KMS-11 (cell line): Measurements from ENCODE around the gene CDKN2AIP.
"Not testable (repeated sequence)": the region's sequence is repeated elsewhere in the genome, so short reads cannot be mapped to it uniquely, and the experiment has no call there.

ENCODE experiments used
- H2AFZ ChIP-seq: fragments of 200-600 bp; sonication (generic); 2 replicates; pipeline ENCODE4 v1.6.1; 2016; ENCODE audit warnings: antibody characterized with exemption, mixed run types, low read depth
- H3K27ac ChIP-seq: fragments of 200-600 bp; sonication (generic); 2 replicates; pipeline ENCODE4 v1.6.1; 2016; ENCODE audit warnings: mild to moderate bottlenecking, mixed run types
- H3K27me3 ChIP-seq: fragments of 200-600 bp; sonication (generic); 2 replicates; pipeline ENCODE4 v1.6.1; 2017; ENCODE audit warnings: mild to moderate bottlenecking, low read depth, mixed run types, moderate library complexity; ENCODE audit not compliant: insufficient read depth
- H3K36me3 ChIP-seq: fragments of 200-600 bp; sonication (generic); 2 replicates; pipeline ENCODE4 v1.6.1; 2017; ENCODE audit warnings: mild to moderate bottlenecking, mixed run types; ENCODE audit not compliant: insufficient read depth
- H3K4me1 ChIP-seq: fragments of 200-600 bp; sonication (generic); 2 replicates; pipeline ENCODE4 v1.6.1; 2016; ENCODE audit warnings: mild to moderate bottlenecking, low read depth, mixed run types; ENCODE audit not compliant: poor library complexity, severe bottlenecking
- H3K4me2 ChIP-seq: fragments of 200-600 bp; sonication (generic); 2 replicates; pipeline ENCODE4 v1.7.0; 2016; ENCODE audit warnings: mild to moderate bottlenecking, mixed run types
- H3K4me3 ChIP-seq: fragments of 200-600 bp; sonication (generic); IDR thresholded peaks from 2 replicates; pipeline ENCODE4 v1.6.1; 2017; ENCODE audit warnings: low read depth, low read length, mixed read lengths; ENCODE audit not compliant: insufficient read depth
- H3K79me2 ChIP-seq: fragments of 200-600 bp; sonication (generic); 2 replicates; pipeline ENCODE4 v1.6.1; 2016; ENCODE audit warnings: low read depth, mixed run types; ENCODE audit not compliant: insufficient read depth
- H3K9ac ChIP-seq: fragments of 200-600 bp; sonication (generic); 2 replicates; pipeline ENCODE4 v1.6.1; 2016; ENCODE audit warnings: mild to moderate bottlenecking, mixed run types
- H4K20me1 ChIP-seq: fragments of 200-600 bp; sonication (generic); 2 replicates; pipeline ENCODE4 v1.6.1; 2016; ENCODE audit warnings: mild to moderate bottlenecking, mixed run types; ENCODE audit not compliant: insufficient read depth
- CTCF ChIP-seq: fragments of 200-600 bp; sonication (generic); conservative IDR thresholded peaks from 2 replicates; pipeline ENCODE4 v1.6.1; 2017; ENCODE audit warnings: low read depth, mild to moderate bottlenecking, antibody characterized with exemption, low read length, moderate library complexity, mixed read lengths

Gene CDKN2AIP

DNA sequence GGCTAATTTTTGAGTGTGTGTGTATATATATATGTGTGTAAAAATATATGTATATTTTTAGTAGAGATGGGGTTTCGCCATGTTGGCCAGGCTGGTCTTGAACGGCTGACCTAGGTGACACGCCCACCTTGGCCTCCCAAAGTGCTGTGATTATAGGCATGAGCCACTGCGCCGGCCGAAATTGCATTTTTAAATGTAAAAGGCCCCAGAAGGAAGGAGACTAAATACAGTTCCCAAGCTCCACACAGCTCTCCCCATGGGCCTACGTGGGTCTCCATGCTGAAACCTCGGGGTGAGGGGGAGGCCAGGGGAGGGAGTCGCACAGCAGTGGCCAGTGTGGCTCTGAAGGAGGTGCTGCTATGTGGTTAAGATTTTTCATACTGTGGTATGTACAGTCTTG, 12.8 kb upstream of the CDKN2AIP start:
- no peaks in the 10 kb centered on the region for H4K20me1 ChIP-seq
- H3K9ac ChIP-seq = no peak overlapping the region
- H3K79me2 ChIP-seq = no peaks in the 10 kb centered on the region
- H2AFZ ChIP-seq = no peak overlapping the region
- no peaks in the 10 kb centered on the region for H3K36me3 ChIP-seq
- H3K4me3 ChIP-seq = no peak overlapping the region
- no peaks in the 10 kb centered on the region for H3K4me1 ChIP-seq
- H3K27ac ChIP-seq = no peak overlapping the region
- H3K27me3 ChIP-seq = no peaks in the 10 kb centered on the region
- H3K4me2 ChIP-seq = no peak overlapping the region
- TF ChIP-seq CTCF = no peak

GRCh38 chr4:183433183-183433582, 11.3 kb upstream of the CDKN2AIP start:
- H4K20me1 ChIP-seq = not testable (repeated sequence)

DNA sequence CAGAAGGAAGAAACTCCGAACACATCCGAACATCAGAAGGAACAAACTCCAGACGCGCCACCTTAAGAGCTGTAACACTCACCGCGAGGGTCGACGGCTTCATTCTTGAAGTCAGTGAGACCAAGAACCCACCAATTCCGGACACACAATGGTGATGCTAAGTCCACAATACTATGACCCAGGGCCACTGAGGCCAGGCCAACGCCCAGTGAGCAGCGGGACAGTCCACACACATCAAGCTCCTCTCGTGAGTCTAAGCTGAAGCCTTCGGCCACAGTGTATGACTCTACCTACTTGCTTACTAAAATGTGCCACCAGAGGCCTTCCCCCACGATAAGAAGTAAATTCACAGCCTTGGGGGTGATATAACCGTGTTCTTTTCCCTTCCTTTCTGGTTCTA, 10.2 kb upstream of the CDKN2AIP start:
- Histone ChIP-seq H3K9ac (no peak overlapping the region), H4K20me1 (no peaks in the 10 kb centered on the region), H3K79me2 (no peaks in the 10 kb centered on the region), H3K27ac (no peak overlapping the region), H3K4me2 (no peak overlapping the region), H3K36me3 (no peaks in the 10 kb centered on the region), H2AFZ (no peak overlapping the region), H3K4me1 (no peaks in the 10 kb centered on the region), H3K27me3 (no peaks in the 10 kb centered on the region), H3K4me3 (no peak overlapping the region)
- no peak for TF ChIP-seq CTCF

More at GRCh38 chr4:183433183-183433582, 11.3 kb upstream of the CDKN2AIP start:
- not testable (repeated sequence) for H3K36me3 ChIP-seq, H3K9ac ChIP-seq, H3K79me2 ChIP-seq, H3K27me3 ChIP-seq, H3K4me3 ChIP-seq, H3K4me1 ChIP-seq, H3K4me2 ChIP-seq, H3K27ac ChIP-seq, H2AFZ ChIP-seq

DNA sequence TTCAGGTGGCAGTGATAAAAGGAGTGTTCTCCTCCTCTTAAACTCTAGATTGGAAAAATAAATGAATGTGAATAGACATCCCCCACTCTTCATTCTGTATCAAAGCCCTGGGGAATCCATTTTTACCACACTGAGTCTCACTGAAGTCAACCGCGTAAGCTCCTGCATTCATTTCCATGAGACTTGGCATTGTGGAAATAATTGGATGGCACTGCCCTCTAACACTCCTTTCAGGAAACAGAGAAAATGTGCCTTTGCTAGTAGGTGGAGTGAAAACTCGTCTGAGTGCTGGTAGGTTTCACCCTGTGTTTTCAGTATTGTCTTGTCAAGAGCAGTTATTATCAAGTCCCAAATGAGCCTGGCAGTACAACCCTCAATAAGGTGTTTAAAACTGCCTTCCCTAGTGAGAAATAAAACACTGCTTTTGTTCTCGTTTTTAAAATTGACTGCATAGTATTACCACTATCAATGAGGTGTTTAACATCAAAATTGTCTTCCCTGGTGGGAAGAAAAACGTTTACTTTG, 9.7 kb upstream of the CDKN2AIP start:
- no peak overlapping the region for H3K4me3 ChIP-seq
- H3K79me2 ChIP-seq = no peaks in the 10 kb centered on the region
- H4K20me1 ChIP-seq = no peaks in the 10 kb centered on the region
- no peaks in the 10 kb centered on the region for H3K4me1 ChIP-seq
- H3K4me2 ChIP-seq = no peak overlapping the region
- H3K27ac ChIP-seq = no peak overlapping the region
- no peak overlapping the region for H2AFZ ChIP-seq
- H3K27me3 ChIP-seq = no peaks in the 10 kb centered on the region
- TF ChIP-seq CTCF = no peak
- H3K9ac ChIP-seq = no peak overlapping the region
- no peaks in the 10 kb centered on the region for H3K36me3 ChIP-seq

GRCh38 chr4:183435803-183436202, 8.6 kb upstream of the CDKN2AIP start:
- no peak overlapping the region for H3K27ac ChIP-seq
- no peak overlapping the region for H3K4me3 ChIP-seq
- H4K20me1 ChIP-seq = no peaks in the 10 kb centered on the region
- no peaks in the 10 kb centered on the region for H3K79me2 ChIP-seq
- TF ChIP-seq CTCF = no peak
- no peak overlapping the region for H3K9ac ChIP-seq
- no peaks in the 10 kb centered on the region for H3K27me3 ChIP-seq
- H2AFZ ChIP-seq = no peak overlapping the region
- H3K4me1 ChIP-seq = no peaks in the 10 kb centered on the region
- no peak overlapping the region for H3K4me2 ChIP-seq
- H3K36me3 ChIP-seq = no peaks in the 10 kb centered on the region
